ENCODE data around the gene GPR15LG. TPM values are rescaled to one million over a fixed set of nuclear protein-coding genes. Genes with fewer than 3 reads are reported as not detected.
"Not testable (repeated sequence)": the region's sequence is repeated elsewhere in the genome, so short reads cannot be mapped to it uniquely, and the experiment has no call there.

Gene GPR15LG
- total RNA-seq, 5 donors from 2014 or later (not counting 1 experiment from before 2014, with no cell fraction given), result not detected

- H3K27me3 ChIP-seq (replicated peaks in 1 of 2; ENCODE audit: control insufficient read depth in 2 of 2, extremely low read depth in 1 of 2, insufficient read depth in 2 of 2, low read length in 1 of 2), result no peaks in the 10 kb centered on the region
- ChIA-PET POLR2A (no interaction called here), CTCF (interaction anchor here in 1 of 2 donors (1.1 kb wide), 3 partner anchors 29 to 157 kb away, joined by 3 to 6 read pairs (median 3); no protein-coding TSS in a partner anchor)
- peak overlapping the region in 1 of 3 donors; percentile 65 for H3K4me3 Mint-ChIP-seq
- H3K27me3 Mint-ChIP-seq, result no peaks in the 10 kb centered on the region
- H3K36me3 ChIP-seq (ENCODE audit: control insufficient read depth in 2 of 2, extremely low read depth in 1 of 2, insufficient read depth in 1 of 2, low read length in 1 of 2), result no peaks in the 10 kb centered on the region
- no peaks in the 10 kb centered on the region for H3K9me3 Mint-ChIP-seq
- H3K4me1 ChIP-seq (ENCODE audit: control insufficient read depth in 1 of 2, extremely low read depth in 1 of 2, insufficient read depth in 2 of 2, low read length in 2 of 2), result peaks cover 34 to 43% of the 10 kb centered on the region in 2 experiments
- DNase-seq (peak in 1 of 35 experiments; percentile 23), ATAC-seq (replicated peaks in 1 of 4) (peak in 1 of 4 experiments; percentile 4)
- no peaks in the 10 kb centered on the region for H3K9me3 ChIP-seq
- peaks cover 0 to 10% (median 7%) of the 10 kb centered on the region in 3 donors for H3K4me1 Mint-ChIP-seq
- H3K4me3 ChIP-seq (ENCODE audit: control insufficient read depth in 1 of 2, extremely low read depth in 1 of 2, low read length in 1 of 2), result no peak overlapping the region
- 87% methylated on average over 4 of the region's 4 CpGs for WGBS (ENCODE audit: insufficient coverage)
- H3K27ac ChIP-seq (ENCODE audit: low read length), result peak overlapping the region; percentile 81
- peak overlapping the region in 1 of 2 donors; percentile 81 for H3K27ac Mint-ChIP-seq
- H3K36me3 Mint-ChIP-seq, result no peaks in the 10 kb centered on the region
These were observed 3.4 kb downstream of the GPR15LG start for GRCh38 chr10:84176836-84177474.

DNA sequence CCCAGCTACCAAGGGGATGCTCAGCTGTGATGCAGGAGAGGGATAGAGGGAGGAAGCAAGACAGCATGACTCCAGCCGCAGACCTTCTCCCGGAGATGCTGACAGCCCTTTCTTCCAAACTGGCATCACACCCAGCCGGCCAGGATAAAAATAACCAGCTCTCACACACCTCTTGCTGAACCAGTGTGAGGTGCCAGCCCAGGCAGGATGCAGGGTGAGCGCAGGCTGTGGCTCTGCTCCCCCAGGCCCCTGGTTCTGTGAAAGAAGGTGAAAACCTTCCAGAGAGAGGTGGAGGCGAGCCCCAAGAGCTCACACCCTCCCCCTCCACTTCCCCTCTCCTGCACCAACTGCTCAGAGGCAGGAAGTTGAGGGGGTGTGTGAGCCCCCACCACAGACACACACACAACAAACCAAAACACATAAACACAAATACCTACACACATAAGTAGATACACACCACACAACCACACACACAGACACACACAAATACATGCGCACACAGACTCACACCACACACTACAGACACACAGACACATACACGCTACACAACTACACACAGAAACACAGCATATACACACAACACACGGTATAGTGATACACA is 4.0 kb downstream of the GPR15LG start:
- DNase-seq (peak in 34 of 35 experiments; percentile 33 to 83 (median 67)), ATAC-seq (replicated peaks in 1 of 4) (peak; percentile 92 to 99 (median 96))
- Histone ChIP-seq H3K27ac (ENCODE audit: low read length) (peak overlapping the region; percentile 81), H3K9me3 (no peaks in the 10 kb centered on the region), H3K4me3 (ENCODE audit: control insufficient read depth in 1 of 2, extremely low read depth in 1 of 2, low read length in 1 of 2) (no peak overlapping the region), H3K36me3 (ENCODE audit: control insufficient read depth in 2 of 2, extremely low read depth in 1 of 2, insufficient read depth in 1 of 2, low read length in 1 of 2) (no peaks in the 10 kb centered on the region), H3K27me3 (replicated peaks in 1 of 2; ENCODE audit: control insufficient read depth in 2 of 2, extremely low read depth in 1 of 2, insufficient read depth in 2 of 2, low read length in 1 of 2) (no peaks in the 10 kb centered on the region), H3K4me1 (ENCODE audit: control insufficient read depth in 1 of 2, extremely low read depth in 1 of 2, insufficient read depth in 2 of 2, low read length in 2 of 2) (peaks cover 32 to 43% of the 10 kb centered on the region in 2 experiments)
- Mint-ChIP-seq H3K9me3 (no peaks in the 10 kb centered on the region), H3K4me3 (peak overlapping the region in 1 of 3 donors; percentile 13), H3K27me3 (no peaks in the 10 kb centered on the region), H3K4me1 (peaks cover 0 to 10% (median 7%) of the 10 kb centered on the region in 3 donors), H3K27ac (no peak overlapping the region), H3K36me3 (no peaks in the 10 kb centered on the region)
- WGBS (ENCODE audit: insufficient coverage), result 27% methylated on average over 3 of the region's 8 CpGs
- CTCF ChIA-PET, result interaction anchor here in 1 of 2 donors (1.1 kb wide), 3 partner anchors 30 to 157 kb away, joined by 3 to 6 read pairs (median 3); no protein-coding TSS in a partner anchor
- POLR2A ChIA-PET, result interaction anchor here in 1 of 2 donors (0.6 kb wide), 2 partner anchors 39 to 394 kb away, joined by 3 to 4 read pairs; partner anchors contain the start of gene GHITM

DNA sequence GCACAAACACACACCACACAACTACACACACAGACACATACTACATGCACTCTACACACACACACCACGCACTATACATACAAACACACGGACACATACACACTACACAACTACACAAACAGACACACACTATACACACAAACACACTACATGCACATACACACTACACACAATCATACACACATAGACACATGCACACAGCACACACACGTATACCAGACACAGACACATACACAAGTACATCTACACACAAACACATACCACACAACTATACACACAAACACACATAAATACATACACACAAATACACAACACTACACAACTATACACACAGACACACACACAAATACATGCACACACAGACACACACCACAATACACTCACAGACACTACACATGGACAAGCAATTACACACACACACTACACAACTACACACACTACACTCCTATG is 4.6 kb downstream of the GPR15LG start:
- H3K27me3 ChIP-seq (replicated peaks in 1 of 2; ENCODE audit: control insufficient read depth in 2 of 2, extremely low read depth in 1 of 2, insufficient read depth in 2 of 2, low read length in 1 of 2), result no peaks in the 10 kb centered on the region
- H3K27me3 Mint-ChIP-seq, result no peaks in the 10 kb centered on the region
- no peak for ATAC-seq (replicated peaks in 1 of 4)
- no peak overlapping the region for H3K4me3 ChIP-seq (ENCODE audit: control insufficient read depth in 1 of 2, extremely low read depth in 1 of 2, low read length in 1 of 2)
- H3K36me3 Mint-ChIP-seq, result no peaks in the 10 kb centered on the region
- WGBS (ENCODE audit: insufficient coverage), result 92% methylated on average over 3 of the region's 3 CpGs
- H3K27ac ChIP-seq (ENCODE audit: low read length), result peak overlapping the region; percentile 81
- DNase-seq, result peak in 1 of 35 experiments; percentile 7
- H3K9me3 ChIP-seq, result no peaks in the 10 kb centered on the region
- H3K27ac Mint-ChIP-seq, result no peak overlapping the region
- no peak overlapping the region for H3K4me3 Mint-ChIP-seq
- peaks cover 30 to 43% of the 10 kb centered on the region in 2 experiments for H3K4me1 ChIP-seq (ENCODE audit: control insufficient read depth in 1 of 2, extremely low read depth in 1 of 2, insufficient read depth in 2 of 2, low read length in 2 of 2)
- CTCF ChIA-PET, result interaction anchor here in 1 of 2 donors (1.1 kb wide), 3 partner anchors 31 to 156 kb away, joined by 3 to 6 read pairs (median 3); no protein-coding TSS in a partner anchor
- H3K36me3 ChIP-seq (ENCODE audit: control insufficient read depth in 2 of 2, extremely low read depth in 1 of 2, insufficient read depth in 1 of 2, low read length in 1 of 2), result no peaks in the 10 kb centered on the region
- POLR2A ChIA-PET, result interaction anchor here in 1 of 2 donors (0.6 kb wide), 2 partner anchors 39 to 394 kb away, joined by 3 to 4 read pairs; partner anchors contain the start of gene GHITM
- peaks cover 0 to 10% (median 7%) of the 10 kb centered on the region in 3 donors for H3K4me1 Mint-ChIP-seq
- no peaks in the 10 kb centered on the region for H3K9me3 Mint-ChIP-seq

DNA sequence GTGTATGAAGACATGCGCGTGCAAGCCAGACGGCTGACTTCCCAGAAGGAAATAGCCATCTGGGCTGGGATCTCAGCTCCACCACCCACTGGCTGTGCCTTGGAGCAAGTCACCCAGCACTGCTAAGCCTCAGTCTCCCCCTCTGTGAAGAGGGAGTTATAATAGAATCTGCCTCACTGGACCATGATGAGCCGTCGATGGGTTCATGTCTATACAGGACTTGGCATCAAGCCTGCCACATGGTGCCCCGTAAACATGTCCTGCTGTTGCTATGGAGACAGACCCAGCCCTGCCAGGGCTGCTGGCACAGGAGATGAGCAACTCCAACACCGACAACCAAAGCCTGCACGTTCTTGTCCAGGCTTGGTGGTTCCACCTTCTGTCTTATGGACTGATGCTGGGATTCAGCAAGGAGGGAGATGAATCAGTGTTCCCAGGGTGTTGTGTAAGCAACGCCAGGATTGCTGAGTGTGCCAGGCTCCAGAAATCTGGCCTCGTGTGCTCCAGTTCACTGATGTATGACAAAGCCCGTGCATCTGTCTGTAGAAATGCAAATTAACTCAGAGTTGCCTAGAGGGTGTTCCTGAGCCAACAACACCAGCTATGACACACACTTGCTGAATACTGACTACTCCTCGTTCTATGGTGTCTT is 5.6 kb downstream of the GPR15LG start:
- no peaks in the 10 kb centered on the region for H3K27me3 Mint-ChIP-seq
- Histone ChIP-seq H3K9me3 (no peaks in the 10 kb centered on the region), H3K4me1 (ENCODE audit: control insufficient read depth in 1 of 2, extremely low read depth in 1 of 2, insufficient read depth in 2 of 2, low read length in 2 of 2) (peaks cover 25 to 42% of the 10 kb centered on the region in 2 experiments), H3K27me3 (replicated peaks in 1 of 2; ENCODE audit: control insufficient read depth in 2 of 2, extremely low read depth in 1 of 2, insufficient read depth in 2 of 2, low read length in 1 of 2) (no peaks in the 10 kb centered on the region), H3K27ac (ENCODE audit: low read length) (peak overlapping the region; percentile 51), H3K4me3 (ENCODE audit: control insufficient read depth in 1 of 2, extremely low read depth in 1 of 2, low read length in 1 of 2) (no peak overlapping the region), H3K36me3 (ENCODE audit: control insufficient read depth in 2 of 2, extremely low read depth in 1 of 2, insufficient read depth in 1 of 2, low read length in 1 of 2) (no peaks in the 10 kb centered on the region)
- ATAC-seq (replicated peaks in 1 of 4) (peak in 1 of 4 experiments; percentile 46), DNase-seq (peak in 29 of 35 experiments; percentile 11 to 66 (median 40))
- no peak overlapping the region for H3K4me3 Mint-ChIP-seq
- H3K36me3 Mint-ChIP-seq, result no peaks in the 10 kb centered on the region
- peaks cover 0 to 10% (median 7%) of the 10 kb centered on the region in 3 donors for H3K4me1 Mint-ChIP-seq
- ChIA-PET CTCF (no interaction called here), POLR2A (no interaction called here)
- WGBS (ENCODE audit: insufficient coverage), result 37% methylated on average over 6 of the region's 12 CpGs
- H3K9me3 Mint-ChIP-seq, result no peaks in the 10 kb centered on the region
- no peak overlapping the region for H3K27ac Mint-ChIP-seq

- H3K9me3 ChIP-seq; H3K27me3 ChIP-seq (replicated peaks in 1 of 2; ENCODE audit: control insufficient read depth in 2 of 2, extremely low read depth in 1 of 2, insufficient read depth in 2 of 2, low read length in 1 of 2); H3K4me3 ChIP-seq (ENCODE audit: control insufficient read depth in 1 of 2, extremely low read depth in 1 of 2, low read length in 1 of 2); H3K27ac ChIP-seq (ENCODE audit: low read length); CTCF ChIA-PET; ATAC-seq (replicated peaks in 1 of 4); H3K4me3 Mint-ChIP-seq; H3K27me3 Mint-ChIP-seq; H3K27ac Mint-ChIP-seq; H3K36me3 Mint-ChIP-seq; H3K9me3 Mint-ChIP-seq; DNase-seq; H3K36me3 ChIP-seq (ENCODE audit: control insufficient read depth in 2 of 2, extremely low read depth in 1 of 2, insufficient read depth in 1 of 2, low read length in 1 of 2): not testable (repeated sequence)
- POLR2A ChIA-PET, result interaction anchor here in 1 of 2 donors (0.7 kb wide), 1 partner anchor 166 kb away, joined by 5 read pairs; no protein-coding TSS in a partner anchor
- H3K4me1 Mint-ChIP-seq, result peaks cover 5 to 14% (median 7%) of the 10 kb centered on the region in 3 donors
- WGBS (ENCODE audit: insufficient coverage), result 95% methylated on average over 4 of the region's 22 CpGs
- peaks cover 25 to 46% of the 10 kb centered on the region in 2 experiments for H3K4me1 ChIP-seq (ENCODE audit: control insufficient read depth in 1 of 2, extremely low read depth in 1 of 2, insufficient read depth in 2 of 2, low read length in 2 of 2)
These were observed 6.8 kb downstream of the GPR15LG start for GRCh38 chr10:84180386-84180785.

DNA sequence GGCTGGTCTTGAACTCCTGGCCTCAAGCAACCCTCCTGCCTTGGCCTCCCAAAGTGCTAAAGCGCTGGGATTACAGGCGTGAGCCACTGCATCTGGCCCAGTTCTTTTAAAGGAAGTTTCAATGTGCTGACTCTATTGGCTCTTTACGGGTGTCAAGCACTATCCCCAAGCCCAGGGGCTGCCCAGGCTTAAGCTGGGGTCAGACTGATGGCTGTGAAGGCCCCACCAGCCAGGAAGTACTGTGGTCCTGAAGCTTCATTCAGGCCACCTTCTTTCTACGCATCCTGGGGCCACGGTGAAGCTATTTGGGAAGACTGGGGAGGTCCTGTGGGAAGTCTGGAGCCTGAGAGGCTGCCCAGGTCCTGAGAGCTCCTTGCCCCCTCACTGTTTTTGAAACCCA is 8.0 kb downstream of the GPR15LG start:
- Histone ChIP-seq H3K27me3 (replicated peaks in 1 of 2; ENCODE audit: control insufficient read depth in 2 of 2, extremely low read depth in 1 of 2, insufficient read depth in 2 of 2, low read length in 1 of 2) (no peaks in the 10 kb centered on the region), H3K27ac (ENCODE audit: low read length) (no peak overlapping the region), H3K9me3 (no peaks in the 10 kb centered on the region), H3K4me3 (ENCODE audit: control insufficient read depth in 1 of 2, extremely low read depth in 1 of 2, low read length in 1 of 2) (no peak overlapping the region), H3K36me3 (ENCODE audit: control insufficient read depth in 2 of 2, extremely low read depth in 1 of 2, insufficient read depth in 1 of 2, low read length in 1 of 2) (no peaks in the 10 kb centered on the region), H3K4me1 (ENCODE audit: control insufficient read depth in 1 of 2, extremely low read depth in 1 of 2, insufficient read depth in 2 of 2, low read length in 2 of 2) (peaks cover 21 to 33% of the 10 kb centered on the region in 2 experiments)
- DNase-seq (no peak), ATAC-seq (replicated peaks in 1 of 4) (no peak)
- ChIA-PET CTCF (interaction anchor here in 1 of 2 donors (0.5 kb wide), 1 partner anchor 193 kb away, joined by 3 read pairs; no protein-coding TSS in a partner anchor), POLR2A (no interaction called here)
- no peaks in the 10 kb centered on the region for H3K27me3 Mint-ChIP-seq
- 93% methylated on average over 5 of the region's 5 CpGs for WGBS (ENCODE audit: insufficient coverage)
- no peaks in the 10 kb centered on the region for H3K36me3 Mint-ChIP-seq
- H3K4me1 Mint-ChIP-seq, result peaks cover 4 to 7% (median 5%) of the 10 kb centered on the region in 3 donors
- no peaks in the 10 kb centered on the region for H3K9me3 Mint-ChIP-seq
- no peak overlapping the region for H3K27ac Mint-ChIP-seq
- H3K4me3 Mint-ChIP-seq, result no peak overlapping the region
